ENCODE data around the gene ZNF438. TPM values are rescaled to one million over a fixed set of nuclear protein-coding genes. Genes with fewer than 3 reads are reported as not detected.

The ZNF438 gene
- total RNA-seq, 1 experiment from 2014 or later: 7.6 TPM

- DNase-seq (ENCODE audit: low read depth): no peak
Observed at GRCh38 chr10:30826679-30827078, 205.0 kb downstream of the ZNF438 start.

DNA sequence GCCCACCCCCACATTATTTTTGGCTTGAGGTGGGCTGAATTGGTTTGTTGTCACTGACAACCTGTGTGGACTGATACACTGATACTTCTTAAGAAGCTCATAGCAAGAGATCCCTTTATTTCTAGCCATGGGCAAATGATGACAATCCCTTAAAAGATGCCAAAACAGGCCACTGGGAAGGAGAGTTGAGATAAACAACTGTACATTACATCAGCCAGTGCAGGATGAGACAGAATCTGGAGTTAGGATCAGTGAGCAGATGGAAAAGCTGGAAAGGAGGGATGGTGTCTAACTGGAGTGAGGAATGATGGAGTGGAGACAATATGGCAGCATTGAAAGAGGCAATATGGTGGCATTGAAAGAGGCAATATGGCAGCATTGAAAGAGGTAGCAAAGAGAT is 206.2 kb downstream of the ZNF438 start:
- no peak for DNase-seq (ENCODE audit: low read depth)

DNA sequence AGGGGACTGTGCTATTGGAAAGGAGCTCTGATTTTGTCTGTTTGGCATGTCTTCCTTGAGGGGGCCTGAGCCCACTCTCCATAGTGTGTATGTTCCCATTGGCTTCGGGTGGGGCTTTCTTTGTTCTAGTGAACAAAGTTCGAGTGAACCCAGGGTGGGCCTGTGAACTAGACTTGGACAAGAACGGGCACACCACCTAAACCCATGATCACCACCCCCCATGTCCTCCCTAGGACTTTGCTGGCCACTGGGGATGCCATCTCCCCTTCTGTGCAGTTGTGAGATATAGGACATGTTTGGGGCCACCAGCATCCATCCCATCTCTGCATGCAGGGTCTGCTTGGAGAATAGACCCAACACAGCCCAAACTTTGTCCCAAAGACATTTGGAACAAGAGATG is 206.6 kb downstream of the ZNF438 start:
- DNase-seq (ENCODE audit: low read depth): no peak

GRCh38 chr10:30823651-30824050 is 208.0 kb downstream of the ZNF438 start:
- no peak for DNase-seq (ENCODE audit: low read depth)

DNA sequence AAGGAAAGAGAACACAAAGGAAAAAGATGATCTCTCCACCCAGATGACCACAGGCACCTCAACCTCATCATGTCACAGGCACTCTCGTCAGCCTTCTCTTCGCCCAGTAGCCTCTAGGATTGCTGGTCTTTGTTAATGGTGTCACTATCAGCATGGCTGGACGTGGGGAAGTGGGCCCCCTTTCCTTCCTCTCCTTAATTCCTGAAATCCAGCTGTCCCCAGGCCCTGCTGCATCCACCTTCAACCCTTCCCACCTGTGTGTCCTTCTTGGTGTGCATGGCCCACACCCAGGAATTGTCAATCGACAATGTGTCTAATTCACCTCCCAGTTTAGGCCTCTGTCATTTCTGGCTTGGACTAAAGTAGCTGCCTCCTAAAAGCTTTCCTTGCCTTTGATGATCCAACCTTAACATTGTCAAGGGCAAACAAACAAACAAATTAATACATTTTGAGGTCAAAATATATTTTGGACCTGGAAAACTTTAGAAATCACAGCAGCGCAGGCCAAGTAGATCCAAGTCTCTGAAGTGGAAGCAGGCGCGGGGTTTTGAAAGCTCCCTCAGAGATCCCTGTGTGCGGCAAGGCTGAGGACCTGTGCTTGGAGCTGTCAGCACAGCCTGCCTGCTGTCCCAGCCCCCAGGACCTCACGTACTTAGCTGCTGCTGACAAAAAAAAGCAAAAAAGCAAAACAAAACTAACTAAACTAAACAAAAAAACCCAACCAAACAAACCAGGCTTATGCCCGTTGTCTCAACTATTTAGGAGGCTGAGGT is 208.8 kb downstream of the ZNF438 start:
- DNase-seq (ENCODE audit: low read depth): no peak

DNA sequence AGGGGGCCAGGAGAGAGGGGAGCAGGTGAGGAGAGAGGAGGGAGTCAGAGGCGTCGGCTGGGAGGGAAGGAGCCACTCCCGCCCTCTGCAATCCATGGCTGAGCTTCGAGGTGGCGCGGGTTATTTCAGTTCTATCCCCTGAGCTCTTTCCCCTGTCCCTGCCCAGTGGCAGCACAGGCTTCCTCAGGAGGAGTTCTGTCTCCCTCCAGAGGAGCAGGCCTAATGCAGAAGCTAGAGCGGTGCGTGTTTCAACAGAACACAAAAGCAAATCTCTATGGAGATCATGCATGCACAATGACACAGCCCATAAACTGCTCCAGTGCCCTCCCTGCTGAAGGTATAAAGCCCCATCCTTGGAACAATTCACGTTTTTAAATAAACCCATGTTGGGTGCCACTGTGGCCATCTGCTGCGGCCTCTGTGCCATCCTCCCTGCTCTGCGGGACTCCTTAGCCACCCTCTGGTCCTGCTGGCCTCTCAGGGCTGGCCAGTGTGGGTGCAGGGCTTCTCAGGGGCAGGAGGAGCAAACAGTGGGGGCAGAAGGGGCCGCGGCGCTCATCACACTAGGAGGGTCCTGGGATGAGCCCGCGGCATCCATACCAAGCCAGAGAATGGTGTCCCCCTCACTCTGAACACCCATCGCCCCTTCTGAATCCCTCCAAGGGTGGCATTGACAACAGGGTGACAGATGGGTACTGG is 209.5 kb downstream of the ZNF438 start:
- no peak for DNase-seq (ENCODE audit: low read depth)

DNA sequence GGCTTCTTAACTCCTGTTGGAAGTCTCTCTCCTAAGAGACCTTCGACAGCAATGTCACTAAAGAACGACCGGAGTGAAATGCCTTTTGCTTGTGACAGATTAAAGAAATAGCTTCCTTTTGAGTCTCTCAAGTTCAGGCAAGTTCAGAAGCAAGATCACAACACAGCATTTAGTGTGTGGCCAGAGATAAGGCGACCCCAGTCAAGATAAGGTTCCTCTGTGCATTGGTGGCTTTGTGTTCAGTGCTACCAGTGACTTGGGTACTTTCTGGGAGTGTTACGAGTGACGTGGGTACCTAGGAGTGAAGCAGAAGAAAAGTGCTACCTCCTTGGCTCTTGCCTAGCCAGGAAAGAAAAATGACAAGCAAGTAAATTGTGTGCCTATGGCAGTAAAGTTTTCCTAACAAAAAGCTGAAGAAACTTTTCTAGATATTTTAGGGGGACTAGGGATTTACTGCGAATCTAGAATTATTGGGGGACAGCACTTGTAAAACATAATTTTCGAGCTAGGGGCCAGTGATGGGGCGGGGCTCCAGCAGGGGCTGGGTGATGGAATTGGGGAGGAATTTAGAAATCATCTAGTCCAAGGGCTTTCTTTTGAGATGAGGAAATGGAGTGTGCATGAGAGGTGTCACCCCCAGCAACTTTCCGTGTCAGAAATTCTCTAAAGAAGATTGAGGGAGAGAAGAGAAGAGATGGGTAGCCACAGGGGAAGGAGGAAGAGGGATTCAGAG is 210.2 kb downstream of the ZNF438 start:
- no peak for DNase-seq (ENCODE audit: low read depth)

GRCh38 chr10:30820261-30820991 is 211.2 kb downstream of the ZNF438 start:
- peak; percentile 96 for DNase-seq (ENCODE audit: low read depth)

GRCh38 chr10:30819341-30820181 is 212.1 kb downstream of the ZNF438 start:
- DNase-seq (ENCODE audit: low read depth): peak; percentile 85

- DNase-seq (ENCODE audit: low read depth): no peak
Observed at GRCh38 chr10:30818854-30819253, 212.8 kb downstream of the ZNF438 start.

- DNase-seq (ENCODE audit: low read depth): peak; percentile 86
Observed at GRCh38 chr10:30818010-30818660, 213.5 kb downstream of the ZNF438 start.

- no peak for DNase-seq (ENCODE audit: low read depth)
Observed at GRCh38 chr10:30817541-30817940, 214.1 kb downstream of the ZNF438 start.

DNA sequence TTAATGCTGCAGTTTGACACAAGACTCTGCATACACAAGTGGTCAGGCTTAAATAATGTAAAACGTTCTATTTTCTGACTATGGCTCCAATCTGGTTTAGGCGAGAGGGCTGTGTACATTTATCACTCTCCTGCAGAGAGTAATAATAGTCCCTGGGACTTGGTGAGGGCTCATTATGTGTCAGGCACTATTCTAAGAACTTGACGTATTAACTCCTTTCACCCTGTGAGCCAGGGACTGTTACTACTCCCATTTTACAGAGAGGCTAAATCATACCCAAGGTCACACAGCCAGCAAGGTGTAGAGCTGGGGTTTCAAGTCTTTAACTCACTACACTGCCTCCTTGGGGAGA is 214.9 kb downstream of the ZNF438 start:
- no peak for DNase-seq (ENCODE audit: low read depth)

DNA sequence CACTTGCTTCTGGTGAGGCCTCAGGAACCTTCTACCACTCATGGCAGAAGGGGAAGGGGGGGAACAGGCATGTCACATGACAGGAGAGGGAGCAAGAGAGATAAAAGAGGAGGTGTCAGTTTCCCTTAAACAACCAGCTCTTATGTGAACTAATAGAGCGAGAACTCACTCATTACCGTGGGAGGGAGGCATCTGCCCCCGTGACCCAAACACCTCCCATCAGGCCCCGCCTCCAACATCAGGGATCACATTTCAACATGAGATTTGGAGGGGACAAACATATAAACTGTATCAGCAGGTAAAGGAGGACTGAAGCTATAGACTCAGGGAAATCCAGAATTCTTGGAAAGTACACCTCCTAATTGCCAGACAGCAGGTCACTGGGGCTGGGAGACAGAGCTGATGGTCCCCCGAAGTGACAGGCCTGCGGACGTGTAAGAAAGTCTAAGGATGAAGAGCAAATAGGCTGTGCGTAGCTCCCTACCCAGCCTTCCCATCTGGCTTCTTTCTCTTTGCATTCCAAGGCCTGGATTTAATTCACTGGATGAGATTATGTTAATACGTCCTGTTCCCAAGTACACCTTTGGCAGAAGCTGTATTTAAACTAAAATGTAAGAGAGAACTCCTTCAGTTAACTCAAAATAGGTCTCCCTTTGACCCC is 215.4 kb downstream of the ZNF438 start:
- no peak for DNase-seq (ENCODE audit: low read depth)

GRCh38 chr10:30813872-30814481 is 217.7 kb downstream of the ZNF438 start:
- peak; percentile 98 for DNase-seq (ENCODE audit: low read depth)

- DNase-seq (ENCODE audit: low read depth): peak; percentile 88
Observed at GRCh38 chr10:30812018-30812851, 219.4 kb downstream of the ZNF438 start.

DNA sequence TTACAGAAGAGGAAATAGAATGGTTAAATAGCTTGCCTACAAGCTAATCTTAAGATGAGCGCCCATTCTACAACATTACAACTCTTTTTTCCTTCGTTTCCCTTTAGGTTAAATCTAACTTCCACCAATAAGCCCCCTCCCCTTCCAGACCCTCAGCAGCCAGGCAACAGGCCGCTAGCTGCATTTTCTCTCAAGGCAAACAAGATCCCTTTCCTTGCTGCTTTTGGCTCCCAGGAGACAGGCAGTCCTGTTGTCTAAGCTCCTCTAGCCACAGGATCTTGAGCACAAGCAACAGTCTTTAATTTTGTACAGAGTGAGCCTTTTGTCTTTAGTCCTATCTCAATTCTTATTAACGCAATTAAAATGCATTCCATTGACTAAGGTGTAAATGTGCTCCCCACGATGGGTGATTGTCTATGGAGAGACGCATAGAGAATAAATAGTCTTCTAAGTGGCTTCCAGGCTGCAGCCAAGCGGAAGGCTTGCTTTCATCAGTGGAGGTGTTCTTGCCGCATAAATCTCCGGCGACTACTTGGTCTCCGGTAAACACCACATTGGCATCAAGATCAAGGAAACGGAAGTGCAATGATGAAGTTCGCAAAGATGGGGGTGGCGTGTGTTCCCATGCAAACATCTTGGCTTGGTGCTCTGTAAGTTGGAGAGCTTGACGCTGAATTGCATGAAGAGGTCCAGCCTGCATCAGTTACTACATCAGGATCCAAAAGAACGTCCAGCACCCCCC is 220.2 kb downstream of the ZNF438 start:
- no peak for DNase-seq (ENCODE audit: low read depth)

DNA sequence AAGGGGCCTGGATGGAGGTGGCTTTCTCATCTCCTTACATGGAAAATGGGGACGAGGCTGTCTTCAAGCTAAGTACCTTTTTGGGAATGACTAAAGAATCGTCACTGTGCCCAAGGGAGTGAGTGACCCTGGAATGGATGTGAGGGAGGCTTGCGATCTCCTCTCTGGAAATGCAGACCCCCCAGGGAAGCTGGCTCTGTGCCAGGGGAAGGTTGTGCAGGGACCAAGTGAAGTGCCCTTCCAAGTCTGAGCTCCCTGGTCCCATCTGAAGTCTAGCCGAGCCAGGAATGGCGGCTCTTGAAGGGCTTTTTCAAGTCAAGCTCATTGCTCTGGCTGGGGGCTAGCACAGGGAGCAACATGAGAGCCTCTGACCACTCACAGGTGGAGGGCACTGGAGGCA is 221.2 kb downstream of the ZNF438 start:
- no peak for DNase-seq (ENCODE audit: low read depth)
